Central memory CD4-positive, alpha-beta T cell (primary cell): ENCODE data around the gene CYBA.
"Not testable (repeated sequence)": the region's sequence is repeated elsewhere in the genome, so short reads cannot be mapped to it uniquely, and the experiment has no call there.

Experiments
- DNase-seq: peaks from one replicate; pipeline ENCODE4 v3.0.0; 2022

The CYBA gene

DNA sequence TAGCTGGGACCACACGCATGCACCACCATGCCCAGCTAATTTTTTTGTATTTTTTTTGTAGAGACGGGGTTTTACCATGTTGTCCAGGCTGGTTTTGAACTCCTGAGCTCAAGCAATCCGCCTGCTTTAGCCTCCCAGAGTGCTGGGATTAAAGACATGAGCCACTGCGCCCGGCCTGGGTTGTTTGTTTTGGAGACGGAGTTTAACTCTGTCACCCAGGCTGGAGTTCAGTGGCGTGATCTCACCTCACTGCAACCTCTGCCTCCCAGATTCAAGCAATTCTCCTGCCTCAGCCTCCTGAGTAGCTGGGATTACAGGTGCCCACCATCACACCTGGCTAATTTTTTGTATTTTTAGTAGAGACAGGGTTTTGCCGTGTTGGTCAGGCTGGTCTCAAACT is 41.4 kb downstream of the CYBA start:
- DNase-seq, result not testable (repeated sequence)

DNA sequence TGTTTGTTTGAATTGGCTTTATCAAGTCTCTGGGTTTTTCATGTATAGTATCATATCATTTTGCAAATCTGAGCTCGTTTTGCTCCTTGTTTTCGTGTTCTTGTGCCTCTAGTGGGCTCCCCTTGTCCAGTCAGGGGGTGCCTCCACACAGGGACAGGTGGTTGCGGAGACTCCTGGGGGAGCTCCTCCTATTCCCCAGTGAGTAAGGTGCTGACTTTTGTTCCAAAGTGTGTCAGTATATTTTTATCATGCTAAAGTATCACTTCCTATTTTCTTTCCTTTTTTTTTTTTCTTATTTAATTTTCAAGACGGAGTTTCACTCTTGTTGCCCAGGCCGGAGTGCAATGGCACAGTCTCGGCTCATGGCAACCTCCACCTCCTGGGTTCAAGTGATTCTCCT is 42.8 kb downstream of the CYBA start:
- no peak for DNase-seq

DNA sequence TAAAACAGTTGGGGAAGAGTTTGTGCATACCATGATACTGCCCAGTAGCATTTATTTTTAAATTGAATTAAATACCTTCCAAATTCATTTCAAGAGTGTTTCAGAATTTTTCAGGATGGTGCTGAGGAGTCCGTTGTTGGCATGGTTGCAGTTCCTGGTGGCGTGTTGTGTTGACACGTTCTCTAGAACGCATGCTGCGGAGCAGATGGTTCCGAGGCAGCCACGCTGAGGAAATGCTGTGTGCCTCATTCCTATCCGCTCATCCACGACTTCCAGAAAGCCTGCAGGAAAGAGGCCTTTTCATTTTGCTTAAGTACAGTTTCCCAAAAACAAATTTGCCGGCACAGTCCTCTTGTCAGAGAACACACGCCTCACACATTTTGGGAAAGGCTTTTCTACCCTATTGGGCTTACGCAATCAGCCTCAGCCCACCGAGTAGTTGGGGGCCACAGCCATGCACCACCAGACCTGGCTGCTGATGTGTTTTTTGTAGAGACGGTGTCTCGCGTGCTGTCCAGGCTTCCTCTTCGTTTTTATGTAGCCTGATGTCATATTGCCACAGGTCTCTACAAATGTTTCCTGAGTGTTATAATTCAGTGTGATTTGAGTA is 44.6 kb downstream of the CYBA start:
- DNase-seq, result no peak

DNA sequence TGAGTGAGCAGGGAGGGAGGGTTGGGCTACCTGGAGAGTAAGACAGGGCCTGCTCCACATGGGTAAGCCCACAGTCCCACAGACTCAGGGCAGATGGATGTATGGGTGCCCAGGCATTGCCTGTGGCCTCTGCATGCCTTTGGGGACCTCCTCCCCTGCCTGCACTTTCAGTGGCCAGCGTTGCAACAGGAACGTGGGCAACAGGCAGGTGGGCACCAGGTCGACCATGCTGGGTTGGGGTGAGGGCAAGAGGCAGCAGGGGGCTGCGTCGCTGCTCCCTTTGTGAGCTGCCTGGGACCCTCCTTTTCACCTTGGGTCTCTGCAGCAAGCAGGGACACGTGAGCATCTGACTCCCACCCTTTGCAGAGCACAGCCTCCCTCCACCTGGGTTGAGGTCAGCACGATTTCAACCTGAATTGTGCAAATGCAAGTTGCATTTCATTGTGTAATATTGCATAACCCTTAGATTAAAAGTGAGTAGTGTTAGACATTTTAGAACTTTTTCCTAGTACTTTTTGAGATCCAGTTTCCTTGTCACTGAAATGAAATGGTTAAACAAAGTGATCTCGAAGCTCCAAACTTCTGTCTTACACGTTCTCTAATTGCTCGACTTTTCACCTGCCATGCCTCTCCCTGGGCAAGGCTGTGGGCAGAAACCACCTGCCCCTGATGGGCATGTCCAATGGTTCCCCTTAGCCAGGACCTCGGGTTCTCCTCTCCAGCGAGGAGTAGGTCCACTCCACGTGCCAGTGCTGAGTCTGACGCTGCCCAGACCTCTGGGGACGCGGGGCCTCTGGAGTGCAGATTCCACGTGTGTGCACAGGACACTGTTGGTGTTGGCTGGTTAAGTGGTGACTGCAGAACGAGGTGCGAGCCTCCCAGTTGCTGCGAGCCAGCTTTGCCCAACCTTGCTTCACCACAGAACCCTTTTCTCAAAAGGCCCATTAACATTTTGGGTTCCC is 45.4 kb downstream of the CYBA start:
- no peak for DNase-seq

DNA sequence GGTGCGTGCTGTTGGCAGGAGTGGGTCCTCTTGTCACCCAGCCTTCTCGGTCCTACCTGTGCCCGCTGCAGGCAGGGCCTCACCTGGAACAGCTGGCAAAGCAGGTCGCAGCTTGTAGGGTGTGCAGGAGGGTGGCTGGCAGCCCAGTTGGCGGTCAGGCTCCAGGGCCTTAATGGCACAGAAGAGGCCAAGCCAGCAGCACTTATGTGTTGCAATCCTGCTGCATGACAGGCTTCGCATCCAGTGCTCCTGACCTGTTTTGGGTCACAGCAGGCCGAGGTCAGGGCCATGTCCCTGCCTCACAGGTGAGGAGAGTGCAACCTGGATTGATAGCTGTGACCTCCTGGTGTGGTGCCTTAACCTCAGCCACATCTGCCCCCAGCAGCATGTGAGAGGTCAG is 48.8 kb downstream of the CYBA start:
- no peak for DNase-seq

DNA sequence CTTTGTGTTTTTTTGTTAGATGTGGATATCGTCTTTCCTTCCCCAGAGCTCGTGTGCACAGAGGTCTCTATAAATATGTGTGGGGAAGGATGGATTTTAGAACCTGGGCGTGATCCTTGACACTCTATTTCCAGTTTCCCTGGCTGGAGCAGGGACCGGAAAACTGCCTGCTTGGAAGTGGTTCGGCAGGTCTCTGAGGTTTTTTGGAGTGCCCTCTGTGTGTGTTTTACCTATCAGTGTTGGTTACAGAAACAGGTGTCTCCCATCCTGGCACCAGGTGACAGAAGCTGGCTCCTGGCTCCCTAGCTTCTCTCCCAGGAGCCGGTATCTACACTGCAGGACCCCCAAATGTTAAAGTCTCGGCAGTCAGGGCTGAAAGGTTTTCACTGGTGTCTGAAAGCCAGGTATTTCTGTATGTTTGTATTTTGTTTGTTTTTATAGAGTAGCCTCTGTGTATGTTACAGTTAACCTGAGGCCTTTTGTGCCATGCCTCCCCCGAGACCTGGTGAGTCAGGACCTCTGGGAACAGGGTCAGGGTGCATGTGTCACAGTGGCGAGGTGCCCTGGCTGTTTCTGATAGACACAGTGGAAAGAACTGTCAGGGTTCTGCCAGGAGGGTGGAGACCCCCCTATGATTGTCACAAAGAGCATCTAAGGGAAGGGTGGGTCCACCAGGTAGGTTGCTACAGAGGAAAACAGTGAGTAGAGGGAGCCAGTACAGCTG is 49.4 kb downstream of the CYBA start:
- DNase-seq, result no peak

DNA sequence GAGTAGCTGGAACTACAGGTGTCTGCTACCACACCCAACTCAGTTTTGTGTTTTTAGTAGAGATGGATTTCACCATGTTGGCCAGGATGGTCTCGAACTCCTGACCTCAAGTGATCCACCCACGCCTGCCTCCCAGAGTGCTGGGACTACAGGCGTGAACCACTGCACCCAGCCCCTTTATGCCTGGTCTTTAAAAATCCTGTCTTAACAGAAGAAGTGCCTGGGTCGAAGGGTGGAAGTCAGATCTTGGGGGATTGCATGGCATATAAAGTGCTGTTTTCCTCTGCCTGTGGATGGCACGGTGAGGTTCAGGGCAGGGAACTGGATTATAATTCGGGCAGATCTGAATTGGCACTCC is 50.3 kb downstream of the CYBA start:
- DNase-seq, result no peak

DNA sequence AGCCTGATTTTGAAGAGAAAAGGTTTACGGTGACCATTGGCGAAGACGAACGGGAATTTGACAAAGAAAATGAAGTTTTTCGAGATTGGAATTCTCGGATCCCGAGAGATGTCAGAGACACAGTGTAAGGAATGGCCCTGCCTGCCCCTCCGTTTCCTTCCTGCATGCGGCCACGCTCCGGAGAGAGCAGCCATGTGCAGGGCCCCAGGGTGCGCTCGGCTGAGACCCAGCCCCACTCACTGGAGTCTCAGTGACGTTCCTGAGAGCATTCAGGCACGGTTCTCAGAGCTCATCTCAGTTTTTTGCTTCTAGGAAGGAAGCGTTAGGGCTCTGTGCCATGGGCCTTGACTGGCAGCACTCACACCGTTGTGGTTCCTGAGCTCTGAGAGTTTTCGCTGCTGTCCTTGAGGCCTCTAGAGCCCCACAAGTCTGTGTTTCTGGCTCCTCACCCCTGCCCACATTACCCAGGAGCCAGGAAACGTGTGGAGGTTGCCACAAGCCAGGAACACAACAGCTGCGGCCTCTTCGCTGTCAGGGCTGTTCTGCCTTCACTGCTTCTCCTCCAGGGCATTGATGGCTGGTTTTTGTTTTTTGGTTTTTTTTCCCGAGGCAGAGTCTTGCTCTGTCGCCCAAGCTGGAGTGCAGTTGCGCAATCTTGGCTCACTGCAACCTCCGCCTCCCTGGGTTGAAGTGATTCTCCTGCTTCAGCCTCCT is 50.9 kb downstream of the CYBA start:
- DNase-seq, result no peak

DNA sequence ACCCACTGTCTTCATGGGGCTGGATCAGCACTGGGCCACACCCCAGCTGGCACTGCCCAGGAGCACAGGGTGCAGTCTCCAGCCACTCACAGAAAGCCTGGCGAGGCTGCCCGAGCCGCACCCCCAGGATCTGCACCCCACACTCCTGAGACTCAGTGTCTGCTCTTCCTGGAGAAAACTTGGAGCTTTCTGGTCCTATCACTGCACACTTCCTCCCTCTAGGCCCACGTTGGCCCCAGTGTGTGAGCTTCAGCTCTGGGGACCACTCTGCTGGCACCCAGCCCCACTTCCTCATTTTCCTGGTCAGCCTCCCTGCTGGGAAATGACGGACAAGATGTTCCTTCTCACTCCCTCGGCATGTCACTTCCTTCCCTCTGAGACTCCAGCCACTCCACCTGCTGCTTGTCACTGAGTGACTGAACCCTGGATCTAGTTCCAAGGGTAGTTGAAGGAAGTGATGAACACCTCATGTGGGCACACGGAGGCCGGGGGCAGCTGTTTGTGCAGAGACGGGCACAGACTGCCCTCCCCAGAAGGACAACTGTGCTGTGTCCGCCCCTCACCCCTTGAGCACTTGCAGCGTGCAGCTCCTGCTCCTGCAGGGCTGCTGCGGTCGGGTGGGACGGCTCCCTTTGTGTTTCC is 51.6 kb downstream of the CYBA start:
- no peak for DNase-seq

DNA sequence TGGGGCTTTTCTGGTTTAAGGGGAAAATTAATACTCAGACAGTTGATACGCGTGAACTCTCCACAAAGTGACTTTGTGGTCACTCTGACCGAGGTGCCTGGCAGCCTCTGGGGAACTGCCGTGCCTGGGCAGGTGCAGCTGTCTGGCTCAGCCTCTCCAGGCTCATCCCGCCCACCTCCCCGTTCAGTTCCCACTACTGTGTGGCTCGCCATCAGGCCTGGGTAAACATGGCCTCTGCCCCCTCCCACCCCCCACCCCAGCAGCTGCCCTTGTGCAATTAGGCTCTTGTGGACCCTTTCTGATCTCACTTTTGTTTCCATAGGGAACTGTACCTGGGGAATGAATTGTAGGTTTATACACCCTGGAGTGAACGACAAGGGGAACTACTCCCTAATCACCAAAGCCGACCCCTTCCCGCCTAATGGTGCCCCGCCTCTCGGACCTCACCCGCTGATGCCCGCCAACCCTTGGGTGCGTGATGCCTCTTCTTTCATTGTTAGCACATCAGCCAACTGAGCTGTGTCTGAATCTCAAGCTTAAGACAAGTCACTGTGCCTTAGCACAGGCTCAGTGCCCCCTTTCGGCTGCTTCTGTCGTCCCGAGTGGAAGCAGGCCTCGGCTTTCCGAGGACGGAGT is 52.9 kb downstream of the CYBA start:
- DNase-seq, result no peak

DNA sequence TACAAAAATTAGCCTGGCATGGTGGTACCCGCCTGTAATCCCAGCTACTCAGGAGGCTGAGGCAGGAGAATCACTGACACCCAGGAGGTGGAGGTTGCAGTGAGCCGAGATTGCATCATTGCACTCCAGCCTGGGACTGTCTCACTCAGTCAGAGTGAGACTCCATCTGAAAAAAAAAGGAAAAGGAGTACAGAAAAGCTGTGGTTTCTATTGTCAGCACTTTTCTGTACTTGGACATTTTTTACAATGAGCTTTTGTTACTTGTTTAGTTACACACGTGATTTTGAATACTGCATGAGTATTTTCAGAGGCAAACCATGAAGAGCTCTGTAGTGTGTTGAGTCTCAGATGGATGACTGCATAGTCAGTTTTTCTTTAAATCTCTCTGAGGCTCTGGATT is 54.4 kb downstream of the CYBA start:
- no peak for DNase-seq

DNA sequence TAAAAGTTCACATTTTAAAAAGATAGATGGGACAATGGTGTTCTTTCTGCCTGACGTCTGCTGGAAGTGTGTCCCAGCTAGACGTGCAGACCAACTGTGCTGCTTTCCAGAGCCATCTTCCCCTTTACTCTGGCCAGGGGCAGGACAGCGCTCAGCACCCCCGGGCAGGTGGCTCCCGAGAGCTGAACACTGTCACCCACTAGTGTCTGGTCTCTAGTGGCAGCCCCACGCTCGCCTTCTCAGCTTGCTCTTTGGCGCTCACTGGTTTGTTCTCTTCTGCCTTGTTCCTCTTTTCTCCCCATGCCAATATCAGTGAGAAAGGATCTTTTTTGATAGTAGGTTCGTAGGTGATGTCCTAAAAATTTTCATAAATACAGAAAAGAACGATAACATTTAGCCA is 54.9 kb downstream of the CYBA start:
- no peak for DNase-seq

DNA sequence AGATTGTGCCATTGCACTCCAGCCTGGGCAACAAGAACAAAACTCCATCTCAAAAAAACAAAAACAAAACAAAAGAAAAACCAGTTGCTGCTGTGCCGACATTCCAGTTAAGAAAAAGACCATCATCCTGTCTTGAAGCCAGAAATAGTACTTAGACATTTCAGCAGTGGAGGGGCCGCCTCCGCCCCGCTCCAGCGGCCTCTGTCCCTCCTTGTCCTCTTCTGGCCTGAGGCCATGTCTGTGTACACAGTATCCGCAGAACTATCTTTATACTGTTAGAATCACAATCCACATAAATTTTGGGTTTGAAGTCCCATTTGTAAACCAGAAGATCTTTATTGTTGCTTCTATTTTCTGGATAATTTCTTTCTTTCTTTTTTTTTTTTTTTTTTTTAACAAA is 55.8 kb downstream of the CYBA start:
- no peak for DNase-seq

DNA sequence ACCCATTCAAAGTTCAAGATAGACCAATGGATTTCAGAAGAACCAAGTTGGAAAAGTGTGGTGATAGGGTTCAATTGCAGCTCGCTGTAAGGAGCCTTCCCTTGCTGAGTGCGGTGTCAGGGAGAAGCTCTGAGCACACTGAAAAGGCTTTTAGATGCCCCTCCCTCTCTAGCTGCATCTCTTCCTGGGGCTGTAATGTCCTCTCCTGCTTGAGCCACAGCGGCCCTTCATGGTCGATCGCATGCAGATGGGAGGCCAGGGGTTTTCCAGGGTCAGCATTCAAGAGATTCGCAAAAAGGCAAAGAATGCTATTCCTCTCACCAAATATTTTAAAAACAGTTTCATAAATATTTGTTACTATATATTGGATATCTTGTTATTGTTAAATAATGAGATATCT is 56.9 kb downstream of the CYBA start:
- DNase-seq, result no peak

DNA sequence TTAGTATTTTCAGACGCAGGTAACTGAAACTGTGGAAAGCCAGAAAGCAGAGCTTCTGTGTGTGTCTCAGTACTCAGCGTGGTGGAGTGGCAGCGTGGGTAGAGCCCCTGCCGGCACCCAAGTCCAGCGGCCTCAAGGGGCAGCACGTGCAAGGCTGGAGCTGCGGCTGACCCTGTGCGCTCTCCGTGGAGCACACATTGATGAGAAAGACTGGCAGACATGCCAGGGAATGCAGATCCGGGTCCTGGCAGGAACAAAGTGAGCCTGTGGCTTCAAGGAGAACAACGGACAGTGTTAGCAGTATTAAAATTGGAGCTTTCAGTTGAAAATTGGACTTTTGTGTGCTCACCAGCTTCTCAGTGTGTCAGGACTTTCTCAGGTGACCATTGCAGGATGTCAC is 57.4 kb downstream of the CYBA start:
- DNase-seq, result no peak
